T-helper 2 cell treated with Interferon-gamma antibody and Interleukin-4, amounts not matched to agents 100 ng/mL and 5 ng/mL, for 36 hours (primary cell): ENCODE measurements around the gene SERPINA3. TPM values are rescaled to one million over a fixed set of nuclear protein-coding genes. Genes with fewer than 3 reads are reported as not detected.

ENCODE experiments used
- intact Hi-C: fragments of 100-400 bp; cut with micrococcal nuclease; formaldehyde crosslinking; loops from one replicate; pipeline ENCODE4 v1.15.1; 2023
- total RNA-seq: library from RNA; stranded (reverse); gene quantifications from 2 replicates; pipeline ENCODE4 v1.2.3, GENCODE V29; 2022

The SERPINA3 gene
- total RNA-seq, 1 donor from 2014 or later, result not detected

DNA sequence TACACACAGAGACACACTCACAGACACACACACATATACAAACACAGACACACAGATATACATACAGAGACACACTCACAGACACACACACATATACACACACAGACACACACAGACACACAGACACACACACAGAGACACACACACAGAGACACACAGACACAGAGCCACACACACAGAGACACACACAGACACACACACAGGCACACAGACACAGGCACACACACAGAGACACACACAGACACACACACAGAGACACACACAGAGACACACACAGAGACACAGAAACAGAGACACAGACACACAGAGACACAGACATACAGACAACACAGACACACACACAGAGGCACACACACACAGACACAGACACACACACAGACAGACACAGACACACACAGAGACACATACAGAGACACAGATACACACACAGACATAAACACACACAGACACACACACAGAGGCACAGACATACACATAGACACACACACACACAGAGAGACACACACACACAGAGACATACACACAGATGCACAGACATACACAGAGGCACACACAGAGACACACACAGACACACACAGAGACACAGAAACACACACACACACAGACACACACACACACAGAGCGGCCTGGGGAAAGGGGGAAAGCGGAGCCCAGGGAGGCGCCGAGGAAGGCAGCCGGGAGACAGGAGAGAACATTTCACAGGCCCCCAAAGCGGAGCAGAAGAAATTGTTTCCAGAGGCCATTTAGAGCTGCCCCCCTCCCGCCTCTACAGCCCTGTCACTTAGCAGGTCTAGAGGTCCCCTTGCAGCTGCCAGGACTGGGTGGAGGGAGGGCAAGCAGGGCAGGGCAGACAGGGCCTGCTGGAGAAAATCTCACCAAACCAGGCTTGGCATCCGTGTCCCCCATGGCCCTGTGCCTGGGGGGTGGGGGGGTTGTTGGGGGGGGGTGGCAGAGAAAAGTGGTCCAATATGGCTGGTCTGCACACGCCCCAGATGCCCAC lies 38.9 kb downstream of the SERPINA3 start:
- intact Hi-C loops, result no loop called here

DNA sequence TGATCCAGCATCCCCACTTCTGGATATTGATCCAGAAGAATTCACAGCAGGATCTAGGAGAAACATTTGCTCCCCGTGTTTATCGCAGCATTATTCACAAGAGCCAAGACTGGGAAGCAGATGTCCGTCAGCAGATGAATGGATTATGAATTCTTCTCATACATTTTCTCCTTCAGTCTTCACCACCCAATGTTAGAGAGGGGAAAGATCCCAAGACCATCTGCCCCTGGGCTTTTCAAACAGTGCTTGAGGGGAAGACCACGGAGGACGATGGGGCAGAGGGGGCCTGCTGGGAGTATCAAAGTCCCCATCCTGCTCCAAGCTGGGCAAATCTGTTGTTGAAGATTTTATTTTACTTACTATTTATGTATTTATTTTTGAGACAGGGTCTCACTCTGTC lies 41.1 kb downstream of the SERPINA3 start:
- intact Hi-C loops, result no loop called here

DNA sequence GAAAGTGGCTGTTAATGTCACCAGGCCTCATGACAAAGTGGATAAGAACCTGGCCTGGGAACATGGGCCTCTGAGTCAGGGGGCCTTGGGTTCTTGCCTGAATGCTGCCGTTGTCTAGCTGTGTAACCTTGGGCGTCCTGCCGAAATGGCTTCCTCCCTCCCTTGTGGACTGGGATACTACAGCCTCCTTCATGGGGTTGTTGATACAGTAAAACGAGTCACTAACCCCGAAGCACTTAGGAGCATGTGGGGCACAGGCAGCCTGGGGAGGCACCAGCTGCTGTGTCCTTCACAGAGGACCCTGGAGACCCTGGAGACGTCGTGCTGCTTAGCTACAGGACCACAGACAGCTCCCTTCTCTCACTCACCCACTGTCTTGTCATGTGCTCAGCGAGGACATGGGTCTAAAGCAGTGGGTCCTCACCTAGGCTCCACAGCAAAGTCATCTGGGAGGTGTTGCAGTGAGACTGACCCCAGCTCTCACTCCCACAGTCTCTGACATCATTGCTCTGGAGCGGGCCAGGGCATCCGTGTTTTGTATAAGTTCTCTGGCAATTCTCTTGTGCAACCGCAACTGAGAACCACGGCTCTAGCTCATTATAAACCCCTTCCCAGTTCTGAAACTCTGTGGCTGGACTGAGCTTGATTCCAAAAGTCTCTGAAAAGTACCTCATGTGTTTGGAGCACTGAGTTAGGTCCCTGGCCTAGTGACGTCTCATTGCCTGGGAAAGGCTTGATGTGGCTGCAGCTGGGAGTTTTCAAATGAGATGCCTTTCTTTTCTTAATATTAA lies 42.1 kb downstream of the SERPINA3 start:
- intact Hi-C loops, result no loop called here

DNA sequence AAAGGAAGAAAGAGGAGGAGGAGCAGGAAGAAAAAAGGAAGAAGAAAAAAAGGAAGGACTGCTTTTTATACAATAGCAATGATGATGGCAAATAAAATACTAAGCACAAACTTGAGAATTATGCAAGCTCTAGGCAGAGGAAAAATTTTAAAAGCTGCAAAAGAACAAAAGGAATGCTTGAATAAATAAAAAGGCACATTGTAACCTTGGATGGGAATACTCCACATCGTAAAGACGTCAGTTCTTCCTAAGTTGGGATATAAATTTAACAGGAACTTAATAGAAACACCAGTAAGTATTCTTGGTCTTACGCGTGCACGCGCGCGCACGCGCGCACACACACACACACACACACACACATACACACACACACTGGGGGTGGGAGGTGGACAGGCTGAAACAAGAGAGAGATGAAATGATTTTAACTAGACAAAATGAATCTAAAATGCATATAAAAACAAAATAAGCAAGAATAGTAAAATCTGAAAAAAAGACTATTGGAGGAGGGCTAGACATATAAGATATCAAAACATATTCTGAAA lies 43.0 kb downstream of the SERPINA3 start:
- intact Hi-C loops, result no loop called here

DNA sequence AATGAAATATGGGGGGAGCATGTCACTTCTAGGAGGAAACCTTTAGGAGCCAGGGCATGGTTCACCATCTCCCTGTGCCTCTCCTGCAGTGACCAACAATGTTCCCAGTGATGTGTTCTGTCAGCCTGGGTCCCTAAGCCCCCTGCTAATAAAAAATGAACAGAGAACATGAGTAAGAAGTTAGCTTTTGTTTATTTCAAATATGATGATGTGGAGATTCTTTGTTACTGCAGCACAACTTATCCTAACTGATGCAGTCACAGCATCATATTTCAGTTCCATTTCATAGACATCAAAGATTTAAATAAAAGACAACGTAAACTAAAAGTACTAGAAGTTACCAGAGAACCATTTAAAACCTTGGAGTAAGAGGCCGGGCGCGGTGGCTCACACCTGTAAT lies 43.9 kb downstream of the SERPINA3 start:
- intact Hi-C loops, result no loop called here

DNA sequence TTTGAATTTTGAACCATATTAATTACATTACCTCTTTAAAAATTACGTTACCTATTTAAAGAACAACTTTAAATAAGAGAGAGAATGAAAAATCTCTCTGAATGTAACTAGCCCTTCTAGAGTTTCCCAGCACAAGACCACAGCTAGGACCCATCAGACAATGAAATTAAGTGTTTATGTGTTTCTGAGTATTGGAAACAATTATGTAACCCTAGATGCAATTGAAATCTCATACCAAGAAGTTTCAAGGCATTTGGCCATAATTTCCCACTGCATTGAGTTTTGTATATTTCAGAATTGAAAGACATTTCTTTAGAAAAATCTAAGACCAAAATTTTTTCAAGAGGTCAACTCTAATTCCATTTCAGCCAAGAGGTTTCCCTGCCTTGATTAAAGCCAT lies 47.1 kb downstream of the SERPINA3 start:
- intact Hi-C loops, result no loop called here

DNA sequence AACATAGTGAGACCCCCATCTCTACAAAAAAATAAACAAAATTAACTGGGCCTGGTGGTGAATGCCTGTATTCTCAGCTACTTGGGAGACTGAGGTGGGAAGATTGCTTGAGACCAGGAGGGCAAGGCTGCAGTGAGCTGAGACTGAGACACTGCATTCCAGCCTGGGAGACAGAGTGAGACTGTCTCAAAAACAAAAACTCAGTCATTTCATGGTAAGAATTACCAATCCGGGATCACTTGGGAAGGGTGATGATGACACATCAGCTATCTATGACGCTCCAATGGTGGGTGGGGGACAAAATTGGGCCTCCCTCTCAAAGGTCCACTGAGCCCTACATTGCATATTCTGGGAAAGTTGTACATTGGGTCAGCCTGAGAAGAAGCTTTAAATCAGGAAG lies 47.7 kb downstream of the SERPINA3 start:
- intact Hi-C loops, result no loop called here

DNA sequence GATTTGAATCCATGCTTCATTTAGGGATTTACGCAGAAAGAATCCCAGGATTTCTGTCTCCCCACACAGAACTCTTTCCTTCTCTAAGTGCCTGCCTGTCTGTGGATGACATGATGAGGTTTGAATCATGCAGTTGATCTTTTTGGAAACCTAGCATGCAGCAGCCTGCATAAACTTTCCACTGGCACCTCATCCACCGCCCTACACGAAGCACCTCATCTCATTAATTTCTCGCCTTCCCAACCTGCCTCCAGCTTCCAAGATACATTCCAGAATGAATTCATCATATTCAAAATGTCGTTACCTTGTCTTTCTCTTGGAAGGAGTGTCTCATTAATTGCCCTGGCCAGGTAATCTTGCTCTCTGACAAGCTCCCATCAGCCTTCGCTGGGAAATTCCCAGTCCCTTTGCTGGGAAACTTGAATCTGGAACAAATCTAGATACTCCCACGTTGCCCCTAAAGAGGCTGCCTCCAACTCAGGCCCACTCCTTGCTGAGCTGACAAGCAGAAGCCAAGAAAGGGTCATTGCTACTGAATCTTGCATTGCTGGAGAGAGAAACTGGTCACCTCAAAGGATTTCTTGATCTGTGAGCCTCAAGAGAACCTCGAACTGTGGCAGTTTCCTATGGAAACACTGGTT lies 48.2 kb downstream of the SERPINA3 start:
- intact Hi-C loops, result no loop called here

DNA sequence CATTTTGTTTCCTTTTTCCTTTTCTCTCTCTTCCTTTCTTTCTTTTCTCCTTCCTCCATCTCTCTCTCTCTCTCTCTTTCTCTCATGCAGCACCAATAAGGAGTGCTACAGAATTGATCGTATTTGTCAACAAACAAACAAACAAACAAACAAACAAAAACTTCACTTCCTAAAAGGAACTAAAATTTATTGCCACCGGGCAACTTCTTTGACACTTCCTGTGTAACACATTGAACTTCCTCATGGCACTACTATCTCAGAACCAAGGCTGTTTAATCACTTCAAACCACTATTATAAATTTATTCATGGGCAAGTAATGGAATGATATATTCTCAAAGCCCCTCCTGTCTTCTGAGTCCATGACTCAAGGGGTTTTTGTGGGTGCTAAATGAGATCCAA lies 51.3 kb downstream of the SERPINA3 start:
- intact Hi-C loops, result no loop called here

DNA sequence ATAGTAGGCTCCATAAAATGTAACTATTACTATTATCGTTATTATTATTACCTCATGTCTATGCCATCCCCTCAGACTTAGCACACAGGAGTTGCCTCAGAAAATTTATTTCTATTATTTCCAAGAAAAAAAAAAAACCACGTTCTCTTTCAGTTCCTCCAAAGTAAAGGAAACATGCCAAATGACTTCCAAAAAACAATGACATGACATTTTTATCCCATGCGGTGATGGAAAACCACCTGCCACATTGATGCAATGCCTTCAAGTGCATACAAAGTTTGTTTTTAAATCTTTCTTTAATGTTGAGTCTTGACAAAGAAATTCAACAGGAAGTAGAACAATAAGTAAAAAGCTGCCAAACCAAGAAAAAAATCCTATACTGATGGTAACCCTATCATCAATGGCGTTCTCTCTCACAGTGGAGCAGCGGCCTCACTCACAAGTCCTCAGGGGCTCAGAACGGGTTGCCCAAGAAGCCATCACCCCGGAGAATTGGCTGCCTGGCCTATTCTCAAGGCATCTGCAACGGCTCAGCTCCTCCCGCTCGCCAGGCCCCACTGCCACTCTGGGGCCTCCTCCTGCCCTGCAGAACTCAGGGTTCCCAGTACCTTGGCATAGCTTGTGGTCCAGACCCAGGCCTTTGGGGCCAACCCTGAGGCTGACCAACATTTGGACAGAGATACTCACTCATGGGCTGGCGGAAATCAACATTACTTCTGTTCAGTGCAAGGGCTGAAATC lies 51.9 kb downstream of the SERPINA3 start:
- intact Hi-C loops, result no loop called here

DNA sequence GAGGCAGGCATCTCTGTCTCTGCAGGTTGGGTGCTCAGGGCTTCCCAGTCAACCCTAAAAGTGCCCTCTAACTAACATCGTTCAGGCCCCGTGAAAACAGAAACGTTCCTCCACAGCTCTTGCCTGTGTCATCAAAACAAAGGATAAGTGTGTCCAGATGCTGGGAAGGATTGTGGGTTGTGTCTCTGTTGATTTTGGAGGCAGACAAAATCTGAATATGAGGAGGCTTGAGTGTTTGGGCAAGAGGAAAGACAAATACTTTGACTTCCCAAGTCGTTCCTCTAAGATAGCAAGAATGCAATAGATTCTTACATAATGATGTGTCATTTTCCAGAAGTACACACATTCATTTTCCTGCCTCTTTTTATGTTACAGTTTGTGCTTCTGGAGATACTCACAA lies 52.9 kb downstream of the SERPINA3 start:
- intact Hi-C loops, result no loop called here

DNA sequence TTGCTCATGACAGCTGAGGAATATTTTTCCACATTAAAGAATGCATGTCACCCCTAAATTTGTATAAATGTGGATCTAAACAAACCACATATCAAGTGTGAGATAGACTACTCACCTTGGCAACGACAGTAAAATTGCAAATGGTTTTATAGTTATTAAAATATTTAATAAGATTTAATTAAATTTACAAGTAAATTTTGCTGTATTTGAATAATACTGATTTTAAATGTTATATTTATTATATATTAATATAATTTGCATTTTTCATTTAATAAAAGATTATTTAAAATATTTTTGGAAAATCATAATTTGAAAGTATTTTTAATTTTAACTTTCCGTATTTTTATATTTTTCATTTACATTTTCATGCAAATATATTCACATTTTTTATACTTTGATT lies 53.4 kb downstream of the SERPINA3 start:
- intact Hi-C loops, result no loop called here

DNA sequence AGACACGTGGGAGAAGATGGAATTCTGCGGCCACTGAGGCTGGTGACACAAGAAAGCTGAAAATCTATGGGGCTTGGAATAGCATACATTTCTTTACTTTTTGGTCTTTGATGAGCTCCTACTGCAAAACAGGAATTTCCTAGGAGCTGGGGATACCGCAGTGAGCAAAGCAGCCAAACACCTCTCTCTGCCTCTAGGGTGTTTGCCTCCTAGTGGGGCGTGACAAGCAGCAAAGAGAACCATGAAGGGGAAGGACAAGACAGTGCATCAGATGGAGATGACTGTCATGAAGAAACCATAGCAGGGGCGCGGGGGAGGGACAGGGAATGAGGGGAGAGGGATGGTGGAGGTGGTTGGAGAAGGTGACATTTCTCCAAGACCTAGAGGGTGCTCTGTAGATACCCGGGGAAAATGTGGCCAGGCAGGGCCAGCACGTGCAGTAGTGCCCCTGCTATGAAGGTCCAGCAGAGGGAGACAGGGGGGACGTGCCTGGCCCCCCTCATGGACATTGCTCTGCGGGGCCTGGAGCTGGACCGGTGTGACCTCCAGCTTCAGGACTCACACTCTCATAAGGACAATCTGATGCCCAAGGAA lies 58.6 kb downstream of the SERPINA3 start:
- intact Hi-C loops, result no loop called here

DNA sequence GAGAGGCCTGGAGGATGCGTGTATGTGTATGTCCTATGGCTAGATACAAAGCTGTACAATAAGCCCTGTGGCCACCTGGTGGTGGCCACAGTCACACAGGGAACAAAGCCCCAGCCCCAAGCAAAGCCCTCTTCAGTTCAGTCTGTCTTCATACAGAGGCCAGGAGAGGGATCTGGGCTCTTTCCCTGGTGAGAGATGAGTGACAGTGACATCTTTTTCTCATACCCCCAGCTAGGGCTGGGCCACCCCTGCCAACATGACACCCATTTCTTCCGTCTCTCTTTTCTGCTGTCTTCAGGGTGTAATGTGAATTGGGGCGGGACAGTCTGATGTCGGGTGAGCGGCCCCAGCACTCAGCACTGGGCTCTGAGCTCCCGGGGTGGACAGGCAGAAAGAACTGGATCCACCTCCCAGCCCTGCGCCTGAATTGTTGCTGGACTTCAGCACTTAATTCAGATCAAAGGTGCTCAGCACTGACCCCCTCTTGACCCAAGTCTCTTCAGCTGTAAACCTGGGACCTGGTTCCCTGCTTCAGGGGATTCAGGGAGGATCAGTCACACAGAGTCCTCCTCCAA lies 59.8 kb downstream of the SERPINA3 start:
- intact Hi-C loops, result no loop called here

DNA sequence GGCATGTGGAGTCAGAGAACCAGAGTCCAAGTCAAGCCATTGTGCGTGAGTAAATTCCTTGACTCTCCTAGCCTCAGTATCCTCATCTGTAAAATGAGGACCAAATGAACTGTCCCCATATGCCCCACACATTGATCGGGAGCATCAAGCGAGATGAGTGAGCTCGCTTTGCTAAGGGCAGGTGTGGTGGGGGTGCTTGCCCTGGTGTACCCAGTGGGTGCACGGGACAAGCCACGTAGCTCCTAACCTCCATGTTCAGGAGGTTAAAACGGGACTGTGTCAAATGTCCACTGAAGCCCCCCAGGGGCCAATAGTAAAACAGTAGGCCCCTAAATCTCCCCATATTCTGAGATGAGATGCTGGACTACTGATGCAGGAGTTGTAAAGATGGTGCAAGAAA lies 60.9 kb downstream of the SERPINA3 start:
- intact Hi-C loops, result no loop called here

Other genes starting within 250 kb of the SERPINA3 start
- gene SERPINA2, start 245.7 kb upstream of the SERPINA3 start, total RNA-seq, result not detected in 2 replicates
- gene SERPINA1, start 223.8 kb upstream of the SERPINA3 start, total RNA-seq, result 0.16 TPM in 1 of 2 replicates, not detected in the other
- not detected in 2 replicates for gene SERPINA11, start 159.6 kb upstream of the SERPINA3 start, total RNA-seq
- gene SERPINA9, start 136.2 kb upstream of the SERPINA3 start, total RNA-seq, result not detected in 2 replicates
- not detected in 2 replicates for gene SERPINA12, start 102.9 kb upstream of the SERPINA3 start, total RNA-seq
- gene SERPINA4, start 50.9 kb upstream of the SERPINA3 start, total RNA-seq, result not detected in 2 replicates
- not detected in 2 replicates for gene SERPINA5, start 31.0 kb upstream of the SERPINA3 start, total RNA-seq
- not detected in 2 replicates for gene GSC, start 157.7 kb downstream of the SERPINA3 start, total RNA-seq